Activated CD4-positive, alpha-beta T cell treated with anti-CD3 and anti-CD28 coated beads for 1 hour (primary cell): Measurements from ENCODE around the gene CTNNA3.
"Not testable (repeated sequence)": the region's sequence is repeated elsewhere in the genome, so short reads cannot be mapped to it uniquely, and the experiment has no call there.

Source experiments
- DNase-seq: peaks from one replicate; pipeline ENCODE4 v3.0.0-alpha.2; 2020

CTNNA3 gene

GRCh38 chr10:67492317-67493019 is 203.5 kb downstream of the CTNNA3 start:
- DNase-seq = no peak

DNA sequence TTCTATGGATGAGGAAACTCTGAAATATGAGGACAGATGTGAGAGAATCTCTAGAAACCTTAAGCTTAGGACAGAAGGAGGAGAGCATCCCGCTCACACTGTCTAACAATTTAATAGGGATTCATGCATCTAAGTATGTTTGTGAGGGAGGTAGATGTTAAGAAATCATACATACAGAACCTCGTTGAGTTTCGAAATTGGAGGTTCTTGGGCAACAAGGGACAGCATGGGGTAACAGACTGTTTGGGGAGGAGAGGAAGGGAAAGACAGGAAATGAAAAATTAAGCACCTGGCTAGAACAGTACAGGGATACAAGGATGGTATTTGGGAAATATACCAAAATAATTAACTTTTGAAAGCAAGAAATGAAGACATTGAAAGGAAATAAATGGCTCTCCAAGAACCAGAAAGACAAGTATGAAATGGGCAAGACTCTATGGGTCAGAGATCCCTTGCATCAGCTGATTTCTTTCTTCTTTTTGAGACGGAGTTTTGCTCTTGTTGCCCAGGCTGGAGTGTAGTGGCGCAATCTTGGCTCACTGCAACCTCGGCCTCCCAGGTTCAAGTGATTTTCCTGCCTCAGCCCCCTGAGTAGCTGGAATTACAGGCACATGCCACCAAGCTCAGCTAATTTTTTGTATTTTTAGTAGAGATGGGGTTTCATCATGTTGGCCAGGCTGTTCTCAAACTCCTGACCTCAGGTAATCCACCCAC is 207.9 kb downstream of the CTNNA3 start:
- DNase-seq = no peak

GRCh38 chr10:67487199-67487598 is 208.8 kb downstream of the CTNNA3 start:
- DNase-seq = no peak

- DNase-seq = no peak
These were observed 218.1 kb downstream of the CTNNA3 start for GRCh38 chr10:67477868-67478267.

DNA sequence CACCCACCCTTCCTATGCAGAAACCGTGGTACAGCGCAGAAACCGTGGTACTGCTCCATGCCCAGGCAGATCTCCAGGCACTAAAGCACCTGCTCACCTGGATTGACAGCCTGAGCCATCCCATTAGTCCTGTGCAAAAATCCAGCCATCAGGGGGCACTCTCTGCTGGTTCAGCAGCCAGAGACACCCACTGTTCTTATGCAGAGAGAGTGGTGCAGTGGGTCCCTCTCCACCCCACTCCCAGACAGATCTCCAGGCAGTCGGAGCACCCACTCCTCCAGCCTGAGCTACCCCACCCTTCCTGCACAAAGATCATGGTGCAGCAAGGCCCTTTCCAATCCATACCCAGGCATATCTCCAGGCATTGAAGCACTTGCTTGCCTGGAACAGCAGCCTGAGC is 219.8 kb downstream of the CTNNA3 start:
- no peak for DNase-seq

GRCh38 chr10:67473850-67474633 is 222.0 kb downstream of the CTNNA3 start:
- no peak for DNase-seq

DNA sequence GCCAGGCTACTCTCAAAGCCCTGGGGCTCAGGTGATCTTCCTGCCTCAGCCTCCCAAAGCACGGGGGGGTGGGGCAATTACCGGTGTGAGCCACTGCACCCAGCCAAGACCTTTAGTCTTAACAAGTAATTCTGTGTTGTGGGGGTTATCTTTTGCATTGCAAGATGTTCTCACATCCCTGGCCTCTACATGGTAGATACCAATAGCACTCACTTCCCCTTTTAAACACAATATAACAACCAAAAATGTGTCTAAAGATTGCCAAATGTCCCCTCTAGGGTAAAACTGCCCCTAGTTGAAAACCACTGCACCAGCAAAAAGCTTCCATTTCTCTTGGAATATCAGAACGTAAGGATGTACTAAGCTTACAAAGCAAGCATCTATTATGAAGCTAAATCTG is 225.0 kb downstream of the CTNNA3 start:
- no peak for DNase-seq

DNA sequence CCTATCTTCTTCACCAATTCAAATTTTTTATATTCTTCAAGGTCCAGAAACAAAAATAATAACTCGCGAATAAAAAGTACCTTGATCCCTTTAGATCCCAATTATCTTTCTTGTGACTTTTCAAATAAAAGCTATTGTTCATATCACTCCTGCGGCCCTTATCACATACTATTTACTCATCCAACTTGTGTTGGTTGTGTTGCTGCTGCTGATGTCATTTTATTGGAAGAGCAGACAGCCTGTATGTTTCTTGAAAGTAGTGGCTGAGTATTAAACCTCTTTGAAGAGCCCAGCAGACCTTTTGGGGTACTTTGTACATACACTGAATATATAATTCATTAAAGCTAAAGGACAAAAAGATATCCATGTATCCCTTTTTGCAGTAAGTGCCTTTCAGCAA is 231.7 kb downstream of the CTNNA3 start:
- DNase-seq = no peak

GRCh38 chr10:67452892-67453291 is 243.1 kb downstream of the CTNNA3 start:
- DNase-seq = no peak

DNA sequence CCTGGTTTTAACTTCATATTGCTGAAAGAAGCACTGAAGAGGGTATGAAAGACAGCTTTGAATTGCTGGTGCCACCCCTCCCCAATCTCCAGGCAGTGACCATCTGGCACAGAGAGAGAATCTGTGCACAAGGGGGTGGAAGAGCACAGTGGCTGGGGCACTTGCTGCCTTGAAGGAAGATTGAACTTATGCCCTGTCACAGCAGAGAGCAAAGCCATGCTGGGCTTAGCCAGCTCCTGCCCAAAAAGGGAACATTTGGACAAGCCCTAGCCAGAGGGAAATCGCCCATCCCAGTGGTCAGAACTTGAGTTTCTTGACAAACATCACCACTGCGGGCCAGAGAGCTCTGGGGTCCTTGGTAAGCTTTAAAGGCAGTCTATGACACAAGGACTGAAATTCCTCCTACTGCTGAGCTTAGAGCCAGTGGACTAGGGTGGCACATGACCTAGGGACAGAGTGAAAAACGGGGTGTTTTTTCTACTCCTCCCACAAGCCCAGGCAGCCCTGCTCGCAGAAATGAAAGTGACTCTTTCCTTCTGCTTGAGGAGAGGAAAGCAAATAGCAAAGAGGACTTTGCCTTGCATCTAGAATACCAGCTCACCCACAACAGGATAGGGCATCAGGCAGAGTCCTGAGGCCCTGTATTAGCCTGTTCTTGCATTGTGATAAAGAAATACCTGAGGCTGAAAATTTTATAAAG is 257.2 kb downstream of the CTNNA3 start:
- DNase-seq = no peak

GRCh38 chr10:67433276-67433675 is 262.7 kb downstream of the CTNNA3 start:
- DNase-seq = no peak

DNA sequence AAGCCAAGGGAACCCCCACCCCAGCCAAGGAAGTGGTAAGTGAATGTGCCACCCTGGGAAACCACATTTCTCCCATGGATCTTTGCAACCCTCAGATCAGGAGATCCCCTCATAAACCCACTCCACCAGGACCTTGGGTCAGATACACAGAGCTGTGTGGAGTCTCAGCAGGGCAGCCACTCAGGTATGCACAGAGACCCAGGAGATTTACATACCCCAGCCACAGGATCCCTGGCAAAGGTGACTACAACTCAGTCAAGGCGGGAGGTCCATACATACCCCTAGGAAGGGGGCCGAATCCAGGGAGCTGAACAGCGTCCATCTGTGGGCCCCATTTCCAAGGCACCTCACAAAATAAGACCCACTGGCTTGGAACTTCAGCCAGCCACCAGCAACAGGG is 293.4 kb downstream of the CTNNA3 start:
- no peak for DNase-seq

DNA sequence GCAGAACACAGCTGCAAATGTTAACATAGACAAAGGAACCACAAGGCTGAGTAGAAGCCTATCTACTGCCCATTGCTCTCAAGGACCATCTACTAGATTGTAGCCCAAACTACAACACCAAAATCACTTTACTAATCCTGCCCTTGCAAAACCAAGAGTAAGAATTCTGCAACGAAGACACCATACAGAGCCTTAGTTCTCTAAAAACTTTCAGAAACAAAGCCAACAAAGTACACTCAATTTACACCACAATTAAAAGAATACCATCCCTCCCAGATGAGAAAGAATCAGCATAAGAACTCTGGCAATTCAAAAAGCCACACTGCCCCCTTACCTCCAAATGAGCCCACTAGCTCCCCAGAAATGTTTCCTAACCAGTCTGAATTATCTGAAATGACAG is 294.3 kb downstream of the CTNNA3 start:
- DNase-seq = no peak

GRCh38 chr10:67386841-67387533 is 309.0 kb downstream of the CTNNA3 start:
- not testable (repeated sequence) for DNase-seq

DNA sequence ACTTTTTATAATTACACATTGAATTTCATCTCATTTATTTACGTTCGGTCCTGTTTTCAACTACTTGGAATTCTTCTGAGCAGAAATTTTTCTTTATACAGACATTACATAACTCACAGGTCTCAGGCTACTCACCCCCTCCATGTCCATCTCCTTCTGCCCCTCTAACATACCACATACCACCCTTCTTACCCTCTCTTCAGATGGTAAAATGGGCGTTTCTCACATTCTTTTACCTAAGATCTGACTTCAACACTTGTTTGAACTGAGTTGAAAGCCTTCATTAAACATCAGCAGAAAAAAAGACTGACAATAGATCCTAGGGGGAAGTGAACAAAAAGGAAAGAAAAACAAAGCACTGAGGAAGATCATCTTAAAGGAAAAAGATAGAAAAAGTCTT is 309.7 kb downstream of the CTNNA3 start:
- no peak for DNase-seq

DNA sequence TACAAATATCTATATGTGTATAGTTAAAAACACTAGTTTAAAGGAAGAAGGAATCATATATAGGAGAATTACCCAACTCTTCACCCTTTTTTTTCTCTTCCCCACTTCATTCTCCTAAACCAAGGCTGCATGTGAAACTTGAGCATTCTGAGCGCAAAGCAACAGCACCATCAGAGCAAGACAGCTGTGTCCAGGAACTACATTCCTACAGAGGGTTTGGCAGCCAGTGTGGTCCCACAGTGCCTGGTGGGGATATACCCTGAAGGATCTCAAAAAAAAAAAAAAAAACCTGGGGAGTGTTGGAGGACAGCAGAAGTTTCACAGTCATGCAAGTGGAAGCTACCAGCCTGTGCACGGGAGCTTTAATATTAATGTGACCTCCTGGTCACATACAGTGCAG is 310.4 kb downstream of the CTNNA3 start:
- DNase-seq = no peak

- no peak for DNase-seq
These were observed 310.9 kb downstream of the CTNNA3 start for GRCh38 chr10:67385089-67385488.

DNA sequence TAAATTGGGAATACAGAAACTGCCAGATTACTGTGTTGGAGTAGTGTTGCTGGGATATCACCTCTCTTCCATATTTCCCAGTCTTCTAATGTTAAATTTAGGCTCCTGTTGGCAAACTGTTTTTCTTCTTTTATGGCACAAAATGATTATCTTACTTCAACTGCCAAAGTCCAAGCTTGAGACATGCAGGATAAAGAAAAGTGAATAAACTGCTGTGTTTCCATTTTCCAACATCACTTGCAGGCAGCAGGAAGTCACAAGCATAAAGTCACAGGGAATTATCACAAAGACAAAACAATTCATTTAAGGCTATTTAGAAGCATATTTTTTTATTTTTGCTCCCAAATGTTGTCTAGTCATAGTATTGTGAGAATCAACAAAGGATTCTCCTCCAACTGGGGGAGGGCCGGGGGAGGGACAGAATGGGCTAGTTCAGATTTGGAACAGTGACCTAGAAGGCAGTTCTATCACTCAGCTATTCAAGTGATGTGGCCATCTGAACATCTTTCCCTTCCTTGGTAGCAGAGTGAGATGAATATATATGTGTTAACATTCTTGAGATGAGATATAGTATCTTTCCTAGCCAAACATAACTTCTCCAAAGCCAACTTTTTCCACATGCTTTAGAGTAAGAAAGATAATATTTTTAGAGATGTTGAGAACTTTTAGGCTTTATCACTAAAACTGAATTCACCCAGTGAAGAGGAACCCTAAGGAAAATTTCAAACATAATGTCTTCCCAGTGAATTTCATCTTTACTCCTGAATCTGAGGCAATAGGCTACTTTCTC is 364.7 kb downstream of the CTNNA3 start:
- DNase-seq = no peak

DNA sequence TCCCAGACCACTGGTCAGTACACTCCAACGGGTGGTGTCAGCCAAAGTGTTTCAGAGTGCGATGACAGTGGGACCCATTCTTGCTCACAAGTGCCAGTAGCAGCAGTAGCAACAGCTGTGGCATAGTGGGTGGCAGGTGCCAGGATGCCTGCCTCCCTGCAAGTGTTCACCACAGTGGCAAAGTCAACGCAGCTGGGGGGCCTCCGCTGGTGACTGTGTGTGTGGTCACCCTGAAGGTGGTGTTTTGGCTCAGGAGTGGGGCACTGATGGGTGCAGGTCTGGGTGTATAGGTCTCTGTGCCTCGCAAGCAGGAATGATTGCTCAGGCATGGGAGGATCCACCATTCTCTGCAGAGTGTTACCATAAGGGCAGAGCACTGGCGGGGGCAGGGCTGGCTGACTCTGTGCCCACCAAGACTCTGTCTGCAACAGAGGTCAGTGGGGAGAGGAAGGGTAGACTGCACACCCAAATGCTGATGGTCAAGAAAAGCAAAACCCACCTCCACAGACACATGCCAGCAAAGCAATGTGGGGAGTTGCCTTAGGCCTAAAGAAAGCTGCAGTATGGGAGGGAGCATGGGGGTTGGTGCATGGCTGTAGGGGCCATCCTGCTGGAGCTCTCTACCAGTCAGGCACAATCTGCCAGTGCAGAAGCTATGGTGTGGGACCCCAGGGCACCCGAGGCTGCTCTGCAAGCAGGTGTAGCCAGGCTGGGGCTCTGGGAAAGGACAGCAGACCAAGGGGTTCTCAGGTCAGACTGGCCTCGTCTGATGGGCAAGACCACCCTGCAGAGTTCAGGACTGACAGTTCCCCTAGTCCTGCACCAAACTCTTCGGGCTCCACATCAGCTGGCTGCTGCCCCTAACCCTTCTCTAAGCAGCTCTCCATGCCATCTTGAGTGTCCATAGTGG is 368.1 kb downstream of the CTNNA3 start:
- DNase-seq = no peak

GRCh38 chr10:67319976-67320375 is 376.0 kb downstream of the CTNNA3 start:
- DNase-seq = no peak

DNA sequence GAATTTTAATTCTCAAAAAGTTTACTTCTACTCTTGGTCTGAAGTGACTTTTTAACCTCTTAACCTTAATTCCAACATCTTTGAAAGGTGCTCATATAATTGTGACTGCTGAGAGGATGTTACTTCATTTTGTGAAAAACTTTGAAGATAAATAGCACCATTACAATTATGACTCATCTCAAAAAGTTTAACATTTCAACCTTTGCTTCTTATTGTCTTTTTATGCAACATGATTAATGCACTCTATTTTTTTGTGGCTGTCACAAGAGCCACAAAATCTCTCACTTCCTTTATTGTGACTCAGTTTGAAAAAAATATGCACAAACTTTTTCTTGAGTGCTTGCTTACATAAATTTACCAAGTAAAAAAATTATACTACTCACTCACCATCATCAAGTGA is 387.1 kb downstream of the CTNNA3 start:
- no peak for DNase-seq
